Skin of body (tissue), 2 donors: Measurements from ENCODE around the gene ODF2. TPM values are rescaled to one million over a fixed set of nuclear protein-coding genes. Genes with fewer than 3 reads are reported as not detected.
"Not testable (repeated sequence)": the region's sequence is repeated elsewhere in the genome, so short reads cannot be mapped to it uniquely, and the experiment has no call there.

Experiments used
- DNase-seq: peaks from one replicate; lab custom pipeline; 2025; lab: John Stamatoyannopoulos, UW
- total RNA-seq: library from RNA; depleted of rRNA; stranded (reverse); fragments of >200 nt; gene quantifications from one replicate; pipeline ENCODE4 v1.2.3, GENCODE V29; 2014

ODF2 gene
- total RNA-seq, 1 donor from 2014 or later: 23.0 TPM

DNA sequence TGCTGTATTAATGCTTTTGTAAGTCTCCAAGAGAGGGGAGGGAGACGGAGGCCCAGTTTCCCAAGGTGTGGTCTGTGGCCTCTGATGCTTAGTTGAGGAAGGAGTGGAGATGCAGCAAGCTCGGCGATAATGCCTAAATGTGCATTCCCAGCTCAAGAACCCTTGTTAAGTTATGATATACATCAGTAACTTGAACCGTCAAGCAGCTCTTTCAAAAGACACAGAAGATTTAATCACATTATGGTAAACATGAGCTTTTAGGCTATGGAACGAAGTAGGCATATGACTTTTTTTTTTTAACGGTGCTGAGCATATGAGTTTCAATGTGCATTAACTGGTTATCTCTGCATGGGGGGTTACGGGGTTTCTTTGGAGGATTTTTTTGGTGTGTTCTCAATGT is 26.4 kb downstream of the ODF2 start:
- DNase-seq: no peak

DNA sequence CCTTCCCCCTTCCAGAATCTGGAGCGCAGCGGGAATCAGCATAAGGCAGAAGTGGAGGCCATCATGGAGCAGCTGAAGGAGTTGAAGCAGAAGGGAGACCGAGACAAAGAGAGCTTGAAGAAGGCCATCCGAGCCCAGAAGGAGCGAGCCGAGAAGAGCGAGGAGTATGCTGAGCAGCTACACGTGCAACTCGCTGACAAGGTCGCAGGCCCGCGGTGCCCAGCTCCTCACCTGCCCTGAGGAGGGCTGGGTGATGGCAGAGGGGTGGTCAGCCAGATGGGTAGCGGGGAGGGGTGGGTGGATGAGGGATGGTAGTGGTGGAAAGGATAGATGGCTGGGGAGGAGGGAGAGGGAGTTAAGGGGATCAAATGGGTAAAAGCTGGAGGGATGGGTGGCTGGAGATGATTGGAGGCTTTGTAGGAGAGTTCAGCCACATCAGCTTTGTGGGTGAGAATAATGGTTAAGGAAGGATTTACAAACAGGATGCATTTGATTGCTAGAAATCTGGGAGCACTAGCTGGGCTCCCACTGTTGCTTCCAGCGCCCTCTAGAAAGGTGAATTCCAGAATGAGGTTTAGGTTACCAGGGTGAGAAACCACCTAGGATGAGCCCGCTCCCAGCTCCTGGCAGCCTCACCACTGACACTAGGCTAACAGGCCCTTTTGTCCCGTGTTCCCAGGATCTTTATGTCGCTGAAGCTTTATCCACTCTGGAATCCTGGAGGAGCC is 29.0 kb downstream of the ODF2 start:
- no peak for DNase-seq

- DNase-seq: no peak
These were observed 29.6 kb downstream of the ODF2 start for GRCh38 chr9:128485414-128485855.

- DNase-seq: no peak
These were observed 30.4 kb downstream of the ODF2 start for GRCh38 chr9:128486201-128486600.

DNA sequence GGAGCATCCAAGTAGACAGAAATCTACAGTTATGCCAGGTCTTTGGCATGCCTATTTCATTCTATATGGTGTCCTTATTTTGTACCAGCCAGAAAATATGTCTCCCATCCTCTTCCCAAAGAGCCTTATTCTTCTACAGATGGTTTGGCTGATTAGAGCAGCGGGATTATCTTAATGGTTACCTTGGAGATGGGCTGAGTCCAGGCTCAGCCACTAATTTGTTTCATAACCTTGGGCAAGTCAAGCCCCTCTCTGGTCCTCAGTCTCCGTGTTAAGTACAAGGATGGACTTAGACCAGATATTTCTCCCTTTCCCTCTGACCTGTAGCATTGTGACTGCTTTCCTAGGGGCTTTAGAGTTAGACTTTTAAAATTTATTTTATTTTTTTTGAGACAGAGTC is 37.6 kb downstream of the ODF2 start:
- no peak for DNase-seq

GRCh38 chr9:128494108-128494745 is 38.4 kb downstream of the ODF2 start:
- no peak for DNase-seq

GRCh38 chr9:128494746-128495129 is 38.9 kb downstream of the ODF2 start:
- DNase-seq: no peak

DNA sequence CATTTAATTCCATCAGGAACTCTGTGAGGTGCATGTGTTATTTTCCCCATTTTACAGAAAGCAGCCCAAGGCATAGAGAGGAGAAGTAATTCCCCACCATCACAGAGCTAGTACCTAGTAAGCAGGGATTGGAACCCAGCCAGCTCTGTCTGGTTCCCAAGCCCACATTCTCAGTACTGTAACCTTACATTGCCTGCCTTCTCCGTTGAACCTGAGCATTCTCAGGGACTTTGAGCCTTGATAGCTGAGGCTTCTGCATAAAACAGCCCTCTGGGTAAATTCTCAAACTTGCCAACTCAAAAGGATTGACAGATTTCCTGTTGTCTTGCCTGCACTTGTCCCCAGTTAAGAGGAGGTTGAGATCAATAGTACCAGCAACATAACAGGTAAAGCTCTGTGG is 39.5 kb downstream of the ODF2 start:
- DNase-seq: no peak

- no peak for DNase-seq
These were observed 40.1 kb downstream of the ODF2 start for GRCh38 chr9:128495804-128496417.

GRCh38 chr9:128497824-128498610 is 42.2 kb downstream of the ODF2 start:
- DNase-seq: no peak

- DNase-seq: no peak
These were observed 43.1 kb downstream of the ODF2 start for GRCh38 chr9:128498911-128499310.

DNA sequence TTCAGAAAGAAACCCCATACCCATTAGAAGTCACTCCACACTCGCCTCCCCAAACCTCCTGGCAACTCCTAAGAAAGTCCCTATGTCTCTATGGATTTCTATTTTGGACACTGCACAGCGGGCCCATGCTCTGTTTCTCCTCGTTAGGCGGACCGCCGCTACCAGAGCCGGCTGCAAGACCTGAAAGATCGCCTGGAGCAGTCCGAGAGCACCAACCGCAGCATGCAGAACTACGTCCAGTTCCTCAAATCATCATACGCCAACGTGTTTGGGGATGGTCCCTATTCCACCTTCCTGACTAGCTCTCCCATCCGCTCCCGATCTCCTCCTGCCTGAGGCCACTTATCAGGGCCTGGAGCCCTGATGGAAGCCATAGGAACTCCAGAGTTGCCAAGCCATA is 44.1 kb downstream of the ODF2 start:
- no peak for DNase-seq

- peak; percentile 23 for DNase-seq
These were observed 47.6 kb downstream of the ODF2 start for GRCh38 chr9:128503415-128503825.

GRCh38 chr9:128503870-128504269 is 48.1 kb downstream of the ODF2 start:
- no peak for DNase-seq

DNA sequence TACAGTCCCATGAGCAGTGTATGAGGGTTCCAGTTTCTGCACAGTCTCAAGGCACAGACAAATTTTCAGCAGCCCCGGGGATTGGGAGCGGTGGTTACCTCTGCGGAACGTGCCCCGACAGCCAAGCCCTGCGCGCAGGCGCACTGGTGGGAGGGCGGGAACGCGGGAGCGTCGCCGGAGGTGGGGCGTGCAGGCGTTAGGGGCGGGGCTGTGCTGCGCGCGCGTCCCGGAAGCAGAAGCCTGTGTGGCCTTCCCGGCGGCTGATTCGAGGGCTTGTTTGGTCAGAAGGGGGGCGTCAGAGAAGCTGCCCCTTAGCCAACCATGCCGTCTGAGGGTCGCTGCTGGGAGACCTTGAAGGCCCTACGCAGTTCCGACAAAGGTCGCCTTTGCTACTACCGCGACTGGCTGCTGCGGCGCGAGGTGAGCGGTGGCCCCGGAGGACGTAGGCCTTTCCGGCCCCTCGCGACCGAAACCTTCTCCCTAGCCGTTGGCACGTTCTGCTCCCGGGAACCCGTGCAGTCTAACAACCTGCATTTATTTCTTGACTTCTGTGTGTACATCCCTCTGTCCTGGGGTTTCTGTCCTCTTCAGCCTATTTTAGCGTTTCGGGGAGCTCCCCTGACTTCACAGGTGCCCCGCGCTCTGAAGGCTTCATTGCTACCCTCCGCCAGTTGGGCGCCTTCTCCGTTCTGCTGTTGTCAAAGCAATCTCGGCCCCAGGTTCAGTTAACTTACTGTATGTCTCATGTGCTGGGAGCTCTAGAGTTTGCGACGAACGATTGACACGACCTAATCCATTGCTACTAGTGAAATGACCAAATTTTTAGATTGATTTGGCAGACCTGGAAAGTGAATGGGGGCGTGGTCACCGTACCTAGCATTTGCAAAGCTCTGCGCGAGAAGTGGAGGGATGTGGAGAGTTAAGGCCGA is 48.9 kb downstream of the ODF2 start, which contains the start of gene GLE1:
GLE1 (plus strand) TSS at position 235 of the 929 bp plus-strand sequence; CDS start at position 322, 87 bp downstream.
- DNase-seq: peak; percentile 75

DNA sequence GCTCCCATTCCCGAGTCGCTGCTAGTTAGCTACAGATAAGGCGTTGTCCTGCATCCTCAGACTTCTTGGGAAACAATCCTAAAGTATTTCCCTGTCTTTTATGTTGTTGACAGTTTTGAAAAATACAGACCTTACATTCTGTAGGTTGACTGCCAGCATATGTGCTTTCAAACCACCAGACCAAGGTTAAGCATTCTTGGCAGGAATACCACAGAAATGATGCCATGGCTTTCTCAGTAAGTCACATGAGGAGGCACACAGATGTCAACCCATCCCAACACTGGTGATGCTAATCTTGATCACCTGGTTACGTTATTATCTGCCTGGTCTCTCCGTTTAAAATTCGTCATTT is 49.6 kb downstream of the ODF2 start:
- DNase-seq: no peak

DNA sequence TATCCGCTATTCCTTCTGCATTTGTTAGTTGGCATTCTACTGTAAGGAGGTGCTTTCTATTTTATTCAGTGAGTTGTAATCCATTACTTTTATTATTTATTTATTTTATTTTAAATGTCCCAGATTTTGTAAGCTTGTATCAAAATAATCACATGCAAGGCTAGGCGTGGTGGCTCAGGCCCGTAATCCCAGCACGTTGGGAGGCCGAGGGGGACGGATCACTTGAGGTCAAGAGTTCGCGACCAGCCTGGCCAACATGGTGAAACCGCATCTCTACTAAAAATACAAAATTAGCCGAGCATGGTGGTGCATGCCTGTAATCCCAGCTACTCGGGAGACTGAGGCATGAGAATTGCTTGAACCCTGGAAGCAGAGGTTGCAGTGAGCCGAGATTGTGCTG is 50.1 kb downstream of the ODF2 start:
- DNase-seq: not testable (repeated sequence)

DNA sequence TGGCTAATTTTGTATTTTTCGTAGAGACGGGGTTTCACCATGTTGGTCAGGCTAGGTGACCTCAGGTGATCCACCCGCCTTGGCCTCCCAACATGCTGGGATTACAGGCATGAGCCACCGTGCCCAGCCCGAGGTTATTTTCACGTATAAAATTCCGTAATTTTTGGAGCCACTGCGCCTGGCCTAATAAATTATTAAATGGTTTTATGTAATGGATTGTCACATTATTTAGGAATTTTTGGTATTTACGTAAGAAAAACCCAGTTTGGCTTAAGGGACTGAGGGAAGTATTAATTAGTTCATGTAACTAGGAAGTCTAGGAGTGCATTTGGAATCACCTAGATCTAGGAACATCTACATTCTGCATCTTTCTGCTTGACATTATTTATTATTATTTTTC is 57.0 kb downstream of the ODF2 start:
- no peak for DNase-seq

DNA sequence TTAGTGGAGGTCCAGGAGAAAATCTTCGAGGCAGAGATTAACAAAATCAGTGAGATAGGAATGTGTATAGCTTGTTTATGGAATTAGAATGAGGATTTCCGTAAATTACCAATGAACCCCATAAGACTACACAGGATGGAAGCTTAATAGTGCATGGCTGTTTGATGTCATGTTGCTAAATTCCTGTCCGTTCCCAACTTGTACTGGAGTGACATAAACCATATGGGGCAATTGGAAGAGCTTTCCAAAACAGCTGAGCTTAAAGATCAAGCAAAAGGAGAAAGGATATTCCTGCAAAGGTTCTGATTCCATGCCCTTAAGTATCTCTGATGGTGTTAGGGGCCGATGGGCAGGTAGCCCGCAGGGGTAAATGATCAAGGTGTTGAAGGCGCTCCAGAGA is 66.2 kb downstream of the ODF2 start:
- DNase-seq: no peak

GRCh38 chr9:128523199-128523925 is 67.6 kb downstream of the ODF2 start:
- DNase-seq: no peak
